GM21381 (cell line): Measurements from ENCODE around the gene ASB10.

Experiments
- ATAC-seq: cut with Tn5 transposase; IDR thresholded peaks from one replicate; pipeline ENCODE4 v1.9.1; 2021; ENCODE audit warnings: mild to moderate bottlenecking, moderate library complexity; ENCODE audit not compliant: unreplicated experiment

ASB10 gene

DNA sequence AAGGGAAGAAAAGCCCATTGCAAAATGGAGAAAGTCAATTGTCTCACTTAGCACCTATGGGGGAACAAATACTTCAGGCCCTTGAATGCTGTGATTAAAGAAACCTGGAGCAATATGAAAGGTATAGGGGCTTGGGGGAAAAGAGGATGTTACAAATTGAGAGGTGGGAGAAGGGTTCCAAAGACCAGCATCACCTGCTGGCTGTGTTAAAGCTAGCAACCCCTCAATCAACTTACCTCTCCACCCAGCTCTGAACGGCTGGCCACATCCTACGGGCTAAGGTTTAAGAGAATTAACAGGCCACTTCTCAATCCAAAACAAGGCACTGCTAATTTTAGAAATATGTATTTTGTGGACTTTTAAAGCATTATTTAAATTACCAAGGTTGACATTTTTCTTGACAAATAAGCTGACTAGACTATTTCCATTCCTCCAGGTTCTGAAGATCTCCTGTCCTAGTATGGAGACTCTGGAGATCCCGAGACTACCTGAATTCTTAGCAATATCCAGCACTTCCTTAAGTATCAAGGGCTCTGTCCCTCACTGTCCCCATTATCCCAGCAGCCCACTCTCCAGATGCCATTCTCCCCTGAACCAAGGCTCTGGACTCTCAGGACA is 24.2 kb upstream of the ASB10 start:
- ATAC-seq = no peak

DNA sequence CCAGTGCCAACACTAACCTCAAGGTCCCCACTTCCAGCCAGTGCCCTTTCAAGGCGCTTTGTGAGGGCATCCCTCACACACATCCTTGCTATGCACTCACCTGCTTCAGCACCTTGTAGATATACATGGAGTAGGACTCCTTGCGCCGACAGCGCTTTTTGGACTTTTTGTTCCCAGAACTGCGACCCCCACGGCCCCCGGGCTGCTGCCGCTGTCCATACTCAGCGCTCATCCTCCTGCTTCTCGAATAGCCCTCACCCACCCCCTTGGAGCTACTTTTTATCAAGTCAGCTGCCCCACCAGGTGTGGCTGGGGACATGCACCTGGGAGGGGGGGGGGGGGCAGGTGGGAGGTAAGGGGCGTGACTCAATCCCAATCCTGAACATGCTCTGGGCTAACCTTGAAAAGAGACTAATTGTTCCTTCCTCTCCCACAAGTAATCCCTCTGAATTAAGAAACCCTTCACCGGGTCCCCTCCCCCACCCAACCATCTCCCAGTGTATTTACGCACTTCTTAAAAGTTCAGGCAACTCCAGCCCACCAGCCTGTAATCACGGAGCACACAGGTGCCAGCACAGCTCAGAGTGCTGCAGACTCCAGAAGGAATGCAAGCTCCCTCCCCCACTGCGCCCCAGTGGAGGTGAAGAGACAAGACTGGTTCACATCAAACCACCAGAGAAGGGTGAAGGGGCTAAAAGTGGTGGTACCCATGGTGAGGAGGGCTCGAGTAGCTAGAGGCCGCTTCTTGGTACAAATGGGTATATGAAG is 23.2 kb upstream of the ASB10 start, which contains the start of gene H2BK1:
H2BK1 (minus strand) TSS at position 402 of the 768 bp plus-strand sequence; CDS start at position 232, 170 bp downstream.
- ATAC-seq = no peak

DNA sequence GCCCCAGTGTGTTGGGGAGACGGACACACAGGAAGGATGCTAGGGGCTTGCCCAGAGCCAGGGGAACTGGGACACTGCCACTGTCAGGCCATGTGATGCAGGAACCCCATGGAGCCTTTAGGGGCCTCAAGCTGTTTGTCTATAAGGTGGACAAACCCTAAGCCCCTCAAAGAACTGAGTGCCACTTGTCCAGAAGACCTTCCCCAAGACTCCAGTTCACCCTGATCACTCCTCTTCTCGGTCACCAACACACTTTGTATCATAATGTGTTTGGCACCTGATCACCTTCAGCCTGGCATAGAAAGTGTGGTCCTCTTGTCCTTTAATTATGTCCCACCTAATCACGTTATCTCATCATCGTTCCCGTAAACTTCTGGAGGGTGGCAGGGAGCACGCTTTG is 22.5 kb upstream of the ASB10 start:
- no peak for ATAC-seq

DNA sequence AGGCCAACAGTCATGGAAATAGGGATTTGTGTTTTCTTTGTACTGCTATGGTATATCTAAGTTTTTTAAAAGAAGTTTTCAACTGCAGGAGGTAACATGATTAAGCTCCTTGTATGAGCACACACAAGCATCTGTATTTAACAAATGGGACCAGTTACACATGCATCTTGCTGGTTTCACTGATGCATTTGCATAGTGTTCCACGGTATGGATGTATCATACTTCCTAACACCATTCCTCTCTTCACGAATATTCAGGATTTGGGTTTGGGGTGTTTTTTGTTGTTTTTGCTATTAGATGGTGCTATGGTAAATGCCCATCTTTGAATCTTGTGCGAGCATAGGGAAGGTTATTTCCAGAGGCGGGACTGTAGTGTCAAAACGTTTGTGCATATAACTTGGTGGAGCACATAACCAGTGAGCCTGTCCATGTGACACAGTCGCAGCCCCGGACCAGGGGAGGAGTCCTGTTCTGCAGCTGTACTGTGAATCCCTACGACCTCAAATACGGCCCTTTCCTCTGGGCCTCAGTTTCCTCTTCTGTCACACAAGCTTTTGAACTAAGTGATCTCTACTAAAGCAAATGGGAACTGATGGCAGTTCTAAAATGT is 21.3 kb upstream of the ASB10 start:
- no peak for ATAC-seq

DNA sequence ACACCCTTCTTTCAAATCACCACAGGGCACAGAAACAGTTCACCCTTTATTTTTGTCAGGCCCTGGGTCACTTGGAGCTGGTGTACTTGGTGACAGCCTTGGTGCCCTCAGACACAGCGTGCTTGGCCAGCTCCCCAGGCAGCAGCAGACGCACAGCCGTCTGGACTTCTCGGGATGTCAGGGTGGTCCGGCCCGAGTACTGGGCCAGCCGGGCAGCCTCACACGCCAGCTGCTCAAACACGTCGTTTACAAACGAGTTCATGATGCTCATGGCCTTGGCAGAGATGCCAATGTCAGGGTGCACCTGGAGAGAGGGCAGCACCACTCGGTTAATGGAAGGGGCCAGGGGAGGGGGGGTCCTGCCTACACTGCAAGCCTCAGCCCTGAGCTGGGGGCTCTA is 20.8 kb upstream of the ASB10 start:
- ATAC-seq = no peak

DNA sequence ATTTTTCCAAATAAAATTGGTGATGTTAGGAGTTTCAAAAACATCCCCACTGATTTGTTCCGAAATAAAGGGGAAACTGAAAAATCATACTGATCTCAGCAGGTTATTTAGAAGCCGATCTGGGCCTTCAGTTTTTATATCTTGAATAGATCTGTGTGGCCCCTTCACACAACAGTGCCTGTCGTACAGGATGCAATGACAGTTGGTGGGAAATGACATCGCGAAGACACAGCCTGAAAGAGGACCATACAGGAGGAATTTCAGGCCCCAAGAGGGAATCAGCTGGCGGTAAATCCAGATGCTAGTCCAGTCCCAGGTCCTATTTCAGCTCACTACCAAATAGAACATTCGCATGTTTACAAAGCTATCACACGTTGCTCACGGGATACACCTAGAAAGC is 20.3 kb upstream of the ASB10 start:
- ATAC-seq = no peak

DNA sequence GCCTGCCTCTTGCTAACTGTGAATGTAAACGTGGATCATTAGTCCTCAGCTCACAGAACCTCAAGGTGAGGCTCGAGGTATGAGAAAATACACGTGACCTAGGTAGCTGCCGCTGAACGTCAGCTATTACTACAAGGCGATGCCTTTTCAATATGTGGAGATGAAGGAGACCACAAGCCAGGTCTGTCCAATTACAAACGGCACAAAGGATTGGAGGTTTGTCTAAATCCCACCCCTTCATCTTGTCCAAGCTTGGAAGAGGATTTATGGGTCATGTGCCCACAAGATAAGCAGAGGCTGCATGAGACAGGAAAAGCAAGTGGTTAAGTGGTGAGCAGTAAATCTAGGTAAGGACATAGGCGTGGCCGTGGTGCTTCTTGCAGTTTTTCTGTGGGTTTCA is 19.9 kb upstream of the ASB10 start:
- no peak for ATAC-seq

DNA sequence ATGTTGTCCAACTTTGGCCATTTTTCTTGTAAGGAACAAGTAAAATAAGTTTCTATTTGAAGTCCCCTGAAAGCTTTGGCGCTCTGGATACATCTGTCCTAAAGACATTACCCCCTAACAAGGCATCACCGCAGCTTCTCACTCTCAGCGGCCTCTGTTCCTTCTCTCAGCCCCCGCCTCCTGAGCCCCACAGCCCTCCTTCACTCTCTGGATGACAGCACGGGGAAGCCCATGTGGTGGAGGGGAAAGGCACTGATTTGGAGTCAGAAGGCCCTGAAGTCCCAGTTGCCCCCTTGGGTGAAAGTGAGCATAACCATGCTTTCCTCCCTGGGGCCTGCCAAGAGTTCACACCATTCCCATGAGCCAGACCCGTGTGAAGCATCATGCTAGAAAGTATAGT is 18.7 kb upstream of the ASB10 start:
- no peak for ATAC-seq

DNA sequence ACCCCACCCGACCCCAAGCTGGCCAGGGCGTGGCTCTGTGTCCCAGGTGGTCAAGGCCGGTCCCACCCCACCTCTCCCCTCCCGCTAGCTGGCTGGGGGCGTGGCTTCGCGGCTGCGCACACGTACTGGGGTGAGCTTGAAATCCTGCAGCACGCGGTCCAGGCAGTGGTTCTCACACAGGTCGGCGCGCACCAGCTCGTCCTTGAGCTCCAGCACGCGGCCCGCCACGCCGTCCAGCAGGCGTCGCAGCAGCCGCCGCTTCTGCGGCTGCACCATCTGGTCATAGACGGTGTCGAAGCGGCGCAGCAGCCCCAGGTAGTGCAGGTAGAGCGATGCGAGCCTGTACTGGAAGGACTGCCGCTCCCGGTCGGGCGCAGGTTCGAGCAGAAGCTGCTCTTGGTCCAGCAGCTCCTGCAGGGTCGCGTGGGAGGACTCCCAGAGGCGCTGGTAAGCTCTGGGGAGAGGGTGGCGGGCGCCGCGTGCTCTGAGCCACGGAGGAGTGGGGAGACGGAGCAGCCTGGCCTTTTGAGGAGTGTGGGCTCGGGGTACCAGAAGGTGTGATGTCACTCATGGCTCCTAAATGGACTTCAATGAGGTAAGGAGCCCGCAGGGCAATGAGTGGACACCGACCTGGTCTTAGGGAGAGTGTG is 17.5 kb upstream of the ASB10 start:
- no peak for ATAC-seq

DNA sequence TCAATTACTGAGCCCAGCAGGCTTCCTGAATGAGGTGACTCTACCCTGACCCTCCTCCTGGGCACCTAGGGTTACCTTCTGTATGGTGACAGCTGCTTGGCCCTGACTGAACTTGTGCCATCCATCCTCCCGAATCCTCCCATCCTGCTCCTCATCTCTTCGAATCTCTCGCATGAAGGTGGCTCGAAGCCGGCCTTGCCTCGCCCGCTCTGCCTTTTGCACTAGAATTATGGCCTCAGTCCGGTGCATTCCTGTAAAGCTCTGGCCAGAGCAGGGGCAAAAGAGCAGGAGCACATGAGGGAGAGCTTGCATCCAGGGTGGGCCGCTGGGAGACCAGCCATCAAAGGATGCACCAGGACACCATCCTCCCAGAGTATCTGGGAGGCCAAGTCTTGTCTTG is 15.8 kb upstream of the ASB10 start:
- ATAC-seq = no peak

DNA sequence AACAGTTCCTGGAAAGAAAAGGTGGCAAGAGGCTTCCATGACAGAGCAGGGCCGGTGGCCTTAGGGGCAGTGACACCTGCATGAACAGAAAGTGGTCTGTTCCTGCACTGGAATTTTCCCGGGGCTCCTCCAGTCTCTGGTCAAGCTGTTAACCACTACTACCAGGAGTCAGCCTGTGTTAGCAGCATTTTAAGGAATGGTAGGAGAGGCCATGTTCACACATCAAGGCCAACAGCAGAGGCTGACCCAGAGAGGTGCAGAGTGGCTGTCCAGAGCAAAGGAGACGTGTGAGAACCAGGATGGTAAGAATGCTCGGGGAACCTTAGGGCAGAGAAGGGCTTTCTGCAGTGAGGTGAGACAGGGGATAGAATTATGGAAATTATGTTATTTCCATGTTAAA is 14.7 kb upstream of the ASB10 start:
- no peak for ATAC-seq

DNA sequence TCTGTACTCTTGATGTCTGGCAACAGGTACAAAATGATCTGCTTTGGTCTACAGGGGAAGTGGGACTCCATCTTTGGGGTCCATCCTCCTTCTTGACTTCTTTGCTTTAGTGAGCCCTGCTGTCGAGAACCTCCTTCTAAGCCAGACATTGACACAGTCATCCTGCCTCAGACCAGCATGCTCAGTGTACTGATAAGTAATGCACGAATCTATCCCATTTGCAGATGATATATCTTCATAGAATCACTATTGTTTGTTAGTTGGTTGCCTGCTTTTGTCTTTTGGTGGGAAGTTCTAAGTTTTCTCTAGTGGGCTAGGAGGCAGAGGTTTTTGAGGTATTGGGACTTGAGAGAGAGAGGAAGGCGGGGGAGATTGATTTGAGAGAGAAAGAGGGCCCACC is 14.3 kb upstream of the ASB10 start:
- no peak for ATAC-seq

DNA sequence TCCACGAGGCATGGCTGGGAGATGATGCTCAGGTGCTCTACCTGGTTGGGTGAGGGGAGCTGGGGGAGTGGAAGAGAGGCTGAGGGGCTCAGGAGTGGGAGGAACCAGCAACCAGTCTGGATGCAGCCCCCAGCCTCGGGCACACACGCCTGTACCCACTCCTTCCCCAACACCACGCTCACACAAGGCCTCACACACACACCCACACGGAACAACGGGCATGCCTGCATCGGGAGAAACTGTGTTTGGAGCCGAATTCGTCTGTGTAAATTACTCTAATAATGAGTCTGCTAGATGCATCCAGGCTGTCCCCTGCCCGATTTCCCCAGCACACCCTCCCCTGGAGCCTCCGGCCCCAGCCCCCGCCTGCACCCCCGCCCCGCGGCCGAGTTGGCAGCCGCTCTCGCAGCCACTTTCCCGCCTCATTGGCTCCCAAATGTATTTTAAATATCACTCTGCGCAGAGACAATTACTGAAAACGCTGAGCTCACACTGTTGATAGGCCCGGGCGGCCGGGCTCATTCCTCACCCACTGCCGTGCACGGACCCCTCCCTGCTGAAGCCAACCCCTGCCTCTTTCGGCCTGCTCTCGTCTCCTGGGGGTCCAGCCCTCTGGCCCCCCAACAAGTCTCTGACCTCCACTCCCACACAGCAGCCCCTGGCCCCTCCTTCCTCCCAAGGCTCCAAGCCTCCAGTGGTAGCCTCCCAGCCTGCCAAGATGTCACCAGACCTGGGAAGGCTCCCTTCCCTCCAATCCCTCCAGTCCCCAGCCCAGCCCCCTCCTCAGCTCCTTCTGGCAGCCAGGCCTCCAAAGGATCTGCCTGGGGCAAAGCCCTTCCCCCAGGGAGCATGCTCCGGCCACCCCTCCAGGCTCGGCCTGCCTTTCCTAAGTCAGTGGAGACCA is 12.1 kb upstream of the ASB10 start:
- ATAC-seq = no peak

DNA sequence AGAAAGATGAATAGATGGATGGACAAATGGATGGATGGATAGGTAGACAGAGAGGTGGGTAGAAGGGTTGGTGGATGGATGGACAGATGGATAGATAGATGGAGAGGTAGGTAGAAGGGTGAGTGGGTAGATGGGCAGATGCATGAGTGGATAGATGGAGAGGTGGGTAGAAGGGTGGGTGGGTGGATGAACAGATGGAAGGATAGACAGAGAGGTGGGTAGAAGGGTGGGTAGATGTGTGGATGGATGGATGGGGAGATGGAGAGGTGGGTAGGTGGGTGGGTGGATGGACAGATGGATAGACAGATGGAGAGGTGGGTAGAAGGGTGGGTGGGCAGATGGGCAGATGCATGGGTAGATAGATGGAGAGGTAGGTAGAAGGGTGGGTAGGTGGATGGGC is 10.9 kb upstream of the ASB10 start:
- ATAC-seq = no peak

DNA sequence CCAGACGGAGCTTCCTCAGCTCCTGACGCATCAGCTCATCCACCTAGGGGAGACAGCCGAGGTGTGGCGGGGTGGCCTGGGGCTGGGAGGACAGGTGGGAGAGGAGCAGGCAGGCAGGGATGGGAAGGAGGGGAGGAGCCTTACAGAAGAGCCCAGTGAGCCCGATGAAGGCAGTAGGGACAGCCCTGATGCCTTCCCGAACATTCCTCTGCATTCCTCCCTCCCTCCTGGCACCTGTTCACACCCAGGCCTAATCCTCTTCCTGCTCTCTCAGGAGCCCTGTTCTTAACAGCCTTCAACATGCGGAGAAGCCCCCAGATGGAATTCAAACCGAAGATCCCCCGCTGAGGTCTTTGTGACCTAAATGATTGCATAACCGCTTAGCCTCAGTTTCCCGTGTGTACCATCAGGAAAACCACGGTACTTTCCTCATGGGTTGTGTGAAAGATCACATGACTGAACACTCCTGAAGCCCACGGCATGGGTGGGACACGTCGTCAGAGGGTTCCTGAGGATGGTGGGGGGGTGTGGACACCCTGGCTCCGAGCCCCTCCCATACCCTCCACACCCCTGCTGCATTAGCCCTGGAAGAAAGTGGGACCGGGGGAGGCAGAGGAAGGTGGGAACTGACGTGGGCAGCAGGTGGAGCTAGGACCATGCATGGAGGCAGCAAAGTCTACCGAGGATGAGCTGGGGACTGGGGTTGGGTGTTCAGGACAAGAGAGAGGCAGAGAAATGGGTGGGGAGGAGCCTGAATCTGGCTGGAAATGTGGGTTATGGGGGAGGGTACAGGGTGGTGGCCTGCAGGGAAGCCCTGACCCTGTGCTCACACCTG is 8.8 kb upstream of the ASB10 start:
- no peak for ATAC-seq

DNA sequence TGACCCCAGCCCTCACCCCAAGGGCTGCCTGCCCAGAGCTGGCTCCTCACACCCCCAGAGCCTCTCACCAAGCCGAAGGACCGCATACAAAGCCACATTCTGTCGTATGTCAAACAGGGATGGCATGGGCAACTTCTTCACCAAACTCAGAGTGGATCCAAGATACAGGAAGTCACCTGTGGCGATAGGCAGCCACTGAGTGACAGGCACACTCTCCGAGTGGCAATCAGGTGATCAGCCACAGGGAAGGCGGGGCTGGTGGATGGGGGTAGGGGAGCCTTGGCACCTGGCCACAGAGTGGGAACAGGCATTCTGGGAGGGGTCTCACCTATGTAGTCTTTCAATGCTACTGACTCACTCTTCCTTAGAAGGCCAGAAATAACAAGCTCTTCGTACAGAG is 7.1 kb upstream of the ASB10 start:
- no peak for ATAC-seq

DNA sequence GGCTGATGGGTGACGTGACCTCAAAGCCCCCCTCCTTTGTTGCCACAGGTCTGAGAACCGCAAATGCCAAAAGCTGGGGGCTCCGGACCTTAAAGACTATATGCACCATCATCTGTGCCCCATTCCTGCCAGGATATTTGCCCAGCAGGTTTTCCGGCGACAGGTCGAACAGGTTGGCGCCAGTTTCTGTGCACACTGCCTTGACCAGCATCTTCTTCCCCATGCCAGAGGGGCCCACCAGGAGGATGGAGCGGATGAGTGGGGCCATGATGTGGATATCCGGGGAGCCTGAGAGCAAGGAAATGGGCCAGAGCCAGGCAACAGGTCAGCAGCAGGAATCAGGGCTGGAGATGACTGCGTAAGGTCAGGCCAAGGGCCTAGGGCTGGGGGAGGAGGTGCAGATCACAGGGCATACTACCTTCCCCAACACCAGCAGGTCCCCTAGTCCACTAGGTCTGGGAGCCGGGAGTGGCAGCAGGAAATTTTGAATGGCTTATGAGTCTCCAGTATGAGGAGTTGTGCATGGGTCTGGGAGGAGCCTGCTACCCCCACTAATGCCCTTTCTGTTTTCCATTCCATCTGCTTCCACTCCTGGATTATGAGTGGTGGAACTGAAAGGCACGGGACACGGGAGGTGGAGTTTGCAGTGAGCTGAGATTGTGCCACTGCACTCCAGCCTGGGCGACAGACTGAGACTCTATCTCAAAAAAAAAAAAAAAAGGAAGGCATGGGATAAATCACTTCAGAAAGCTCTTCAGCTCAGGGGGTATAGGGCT is 6.3 kb upstream of the ASB10 start:
- ATAC-seq = no peak

DNA sequence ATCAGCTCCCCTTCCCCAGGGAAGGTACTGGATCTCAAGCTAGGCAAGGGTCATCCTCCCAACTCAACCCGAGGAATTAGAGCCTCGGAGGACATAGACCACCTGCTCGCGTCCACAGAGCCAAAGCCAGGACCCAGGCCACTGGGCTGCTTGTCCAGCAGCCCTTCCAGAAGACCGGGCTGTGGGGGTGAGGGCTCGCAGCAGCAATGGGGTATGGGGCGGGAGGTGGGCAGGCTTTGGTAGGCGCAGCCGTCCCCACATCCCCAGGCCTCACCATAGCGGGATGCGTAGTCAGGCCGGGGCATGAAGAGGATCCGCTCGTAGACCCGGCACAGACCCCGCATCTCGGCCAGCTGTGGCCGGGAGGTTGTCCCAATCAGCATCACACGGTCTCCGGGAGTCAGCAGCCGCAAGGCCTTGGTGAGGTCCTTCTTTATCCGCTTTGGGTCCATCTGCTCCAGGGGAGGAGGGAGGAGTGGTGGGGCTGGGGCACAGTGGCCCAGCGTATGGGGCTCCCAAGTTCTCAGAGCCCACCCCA is 5.0 kb upstream of the ASB10 start:
- ATAC-seq = no peak

DNA sequence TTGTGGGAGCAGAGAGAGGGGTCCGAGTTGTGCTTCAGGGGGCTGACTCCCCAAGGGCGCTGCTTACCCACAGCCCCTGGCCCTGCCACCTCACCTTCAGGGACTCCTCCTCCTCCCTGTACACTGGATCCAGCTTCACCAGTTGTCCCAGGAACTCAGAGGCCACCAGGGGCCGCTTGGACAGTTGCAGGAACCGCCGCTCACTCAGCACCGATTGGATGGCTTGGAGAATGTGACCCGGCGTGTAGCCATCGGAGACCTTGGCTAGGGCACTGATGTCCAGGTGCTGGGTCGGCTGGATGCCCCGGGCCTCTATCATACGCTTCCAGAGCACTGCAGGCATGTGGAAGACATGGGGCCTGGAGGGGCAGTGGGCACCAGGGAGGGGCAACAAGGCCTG is 4.5 kb upstream of the ASB10 start:
- ATAC-seq = no peak
